KMS-11 (cell line): ENCODE measurements around the gene LRRC7.

ENCODE experiments used
- H2AFZ ChIP-seq: fragments of 200-600 bp; sonication (generic); 2 replicates; pipeline ENCODE4 v1.6.1; 2016; ENCODE audit warnings: antibody characterized with exemption, mixed run types, low read depth
- H3K27ac ChIP-seq: fragments of 200-600 bp; sonication (generic); 2 replicates; pipeline ENCODE4 v1.6.1; 2016; ENCODE audit warnings: mild to moderate bottlenecking, mixed run types
- H3K27me3 ChIP-seq: fragments of 200-600 bp; sonication (generic); 2 replicates; pipeline ENCODE4 v1.6.1; 2017; ENCODE audit warnings: mild to moderate bottlenecking, low read depth, mixed run types, moderate library complexity; ENCODE audit not compliant: insufficient read depth
- H3K36me3 ChIP-seq: fragments of 200-600 bp; sonication (generic); 2 replicates; pipeline ENCODE4 v1.6.1; 2017; ENCODE audit warnings: mild to moderate bottlenecking, mixed run types; ENCODE audit not compliant: insufficient read depth
- H3K4me1 ChIP-seq: fragments of 200-600 bp; sonication (generic); 2 replicates; pipeline ENCODE4 v1.6.1; 2016; ENCODE audit warnings: mild to moderate bottlenecking, low read depth, mixed run types; ENCODE audit not compliant: poor library complexity, severe bottlenecking
- H3K4me2 ChIP-seq: fragments of 200-600 bp; sonication (generic); 2 replicates; pipeline ENCODE4 v1.7.0; 2016; ENCODE audit warnings: mild to moderate bottlenecking, mixed run types
- H3K4me3 ChIP-seq: fragments of 200-600 bp; sonication (generic); IDR thresholded peaks from 2 replicates; pipeline ENCODE4 v1.6.1; 2017; ENCODE audit warnings: low read depth, low read length, mixed read lengths; ENCODE audit not compliant: insufficient read depth
- H3K79me2 ChIP-seq: fragments of 200-600 bp; sonication (generic); 2 replicates; pipeline ENCODE4 v1.6.1; 2016; ENCODE audit warnings: low read depth, mixed run types; ENCODE audit not compliant: insufficient read depth
- H3K9ac ChIP-seq: fragments of 200-600 bp; sonication (generic); 2 replicates; pipeline ENCODE4 v1.6.1; 2016; ENCODE audit warnings: mild to moderate bottlenecking, mixed run types
- H4K20me1 ChIP-seq: fragments of 200-600 bp; sonication (generic); 2 replicates; pipeline ENCODE4 v1.6.1; 2016; ENCODE audit warnings: mild to moderate bottlenecking, mixed run types; ENCODE audit not compliant: insufficient read depth
- TF ChIP-seq, protein P1 (sequence below): fragments of 200-600 bp; sonication (generic); conservative IDR thresholded peaks from 2 replicates; pipeline ENCODE4 v1.6.1; 2017; ENCODE audit warnings: low read depth, mild to moderate bottlenecking, antibody characterized with exemption, low read length, moderate library complexity, mixed read lengths

Gene LRRC7

DNA sequence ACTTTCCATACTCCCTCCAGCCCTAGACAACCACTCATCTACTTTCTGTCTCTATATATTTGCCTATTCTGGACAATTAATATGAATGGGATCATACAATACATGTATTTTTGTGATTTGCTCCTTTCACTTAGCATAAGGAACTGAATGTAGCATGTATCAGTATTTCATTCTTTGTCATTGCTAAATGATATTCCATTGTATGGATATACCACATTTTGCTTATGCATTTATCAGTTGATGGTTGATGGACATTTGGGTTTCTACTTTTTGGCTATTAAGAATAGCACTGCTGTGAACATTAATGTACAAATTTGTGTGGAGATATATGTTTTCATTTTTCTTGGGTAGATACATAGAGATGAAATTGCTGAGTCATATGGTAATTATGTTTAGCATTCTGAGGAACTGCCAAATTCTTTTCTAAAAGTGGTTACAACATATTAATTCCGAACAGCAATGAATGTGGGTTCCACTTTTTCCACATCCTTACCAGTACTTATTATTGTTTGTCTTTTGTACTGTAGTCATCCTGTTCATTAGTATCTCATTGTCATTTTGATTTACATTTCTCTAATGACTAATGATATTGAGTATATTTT is 516.7 kb downstream of the LRRC7 start:
- no peak overlapping the region for H3K27ac ChIP-seq
- H3K9ac ChIP-seq = no peak overlapping the region
- H4K20me1 ChIP-seq = no peaks in the 10 kb centered on the region
- H3K4me1 ChIP-seq = no peaks in the 10 kb centered on the region
- H3K79me2 ChIP-seq = no peaks in the 10 kb centered on the region
- no peaks in the 10 kb centered on the region for H3K27me3 ChIP-seq
- no peak overlapping the region for H2AFZ ChIP-seq
- TF ChIP-seq, protein P1, sequence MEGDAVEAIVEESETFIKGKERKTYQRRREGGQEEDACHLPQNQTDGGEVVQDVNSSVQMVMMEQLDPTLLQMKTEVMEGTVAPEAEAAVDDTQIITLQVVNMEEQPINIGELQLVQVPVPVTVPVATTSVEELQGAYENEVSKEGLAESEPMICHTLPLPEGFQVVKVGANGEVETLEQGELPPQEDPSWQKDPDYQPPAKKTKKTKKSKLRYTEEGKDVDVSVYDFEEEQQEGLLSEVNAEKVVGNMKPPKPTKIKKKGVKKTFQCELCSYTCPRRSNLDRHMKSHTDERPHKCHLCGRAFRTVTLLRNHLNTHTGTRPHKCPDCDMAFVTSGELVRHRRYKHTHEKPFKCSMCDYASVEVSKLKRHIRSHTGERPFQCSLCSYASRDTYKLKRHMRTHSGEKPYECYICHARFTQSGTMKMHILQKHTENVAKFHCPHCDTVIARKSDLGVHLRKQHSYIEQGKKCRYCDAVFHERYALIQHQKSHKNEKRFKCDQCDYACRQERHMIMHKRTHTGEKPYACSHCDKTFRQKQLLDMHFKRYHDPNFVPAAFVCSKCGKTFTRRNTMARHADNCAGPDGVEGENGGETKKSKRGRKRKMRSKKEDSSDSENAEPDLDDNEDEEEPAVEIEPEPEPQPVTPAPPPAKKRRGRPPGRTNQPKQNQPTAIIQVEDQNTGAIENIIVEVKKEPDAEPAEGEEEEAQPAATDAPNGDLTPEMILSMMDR = no peak
- no peak overlapping the region for H3K4me2 ChIP-seq
- H3K36me3 ChIP-seq = no peaks in the 10 kb centered on the region
- no peak overlapping the region for H3K4me3 ChIP-seq

DNA sequence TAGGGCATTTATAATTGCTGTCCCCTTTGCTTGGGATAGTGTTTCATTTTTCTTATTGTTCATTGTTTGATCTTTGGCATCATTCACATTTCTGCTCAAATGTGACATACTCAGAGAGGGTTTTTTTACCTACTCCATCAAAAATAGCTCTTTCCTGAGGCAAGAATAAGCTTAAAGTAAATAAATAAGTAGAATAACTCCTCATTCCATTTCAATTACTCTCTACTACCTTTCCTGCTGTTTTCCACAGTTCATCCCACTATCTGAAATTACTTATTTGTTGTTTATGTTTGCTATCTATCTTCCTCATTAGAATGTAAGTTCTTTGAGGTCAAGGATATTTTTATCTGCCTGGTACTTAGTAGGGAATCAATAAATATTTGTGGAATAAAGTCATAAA is 517.8 kb downstream of the LRRC7 start:
- Histone ChIP-seq H3K27ac (no peak overlapping the region), H3K4me2 (no peak overlapping the region), H3K79me2 (no peaks in the 10 kb centered on the region), H3K4me3 (no peak overlapping the region), H3K9ac (no peak overlapping the region), H4K20me1 (no peaks in the 10 kb centered on the region), H3K36me3 (no peaks in the 10 kb centered on the region), H3K27me3 (no peaks in the 10 kb centered on the region), H3K4me1 (no peaks in the 10 kb centered on the region), H2AFZ (no peak overlapping the region)
- TF ChIP-seq, protein P1 = no peak

DNA sequence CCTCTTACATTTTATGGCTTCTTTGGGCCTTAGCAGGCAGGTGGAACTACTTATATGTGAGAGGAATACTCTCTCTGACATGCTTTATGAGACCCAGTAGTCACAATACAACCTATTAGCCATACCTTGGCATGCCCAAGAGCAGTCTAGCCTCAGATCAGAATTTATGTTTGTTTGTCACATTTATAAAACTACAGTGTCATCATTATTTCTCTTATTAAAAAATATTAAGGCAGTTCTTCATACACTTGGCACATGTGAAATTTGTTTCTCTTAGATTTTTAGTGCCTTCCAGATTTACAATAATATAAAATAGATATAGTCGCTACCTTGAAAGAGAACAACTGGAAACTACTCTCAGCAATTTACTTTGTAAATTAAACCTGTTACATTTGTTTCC is 519.2 kb downstream of the LRRC7 start:
- Histone ChIP-seq H3K9ac (no peak overlapping the region), H4K20me1 (no peaks in the 10 kb centered on the region), H2AFZ (no peak overlapping the region), H3K4me3 (no peak overlapping the region), H3K36me3 (no peaks in the 10 kb centered on the region), H3K27me3 (no peaks in the 10 kb centered on the region), H3K27ac (no peak overlapping the region), H3K4me2 (no peak overlapping the region), H3K4me1 (no peaks in the 10 kb centered on the region), H3K79me2 (no peaks in the 10 kb centered on the region)
- TF ChIP-seq, protein P1 = no peak

DNA sequence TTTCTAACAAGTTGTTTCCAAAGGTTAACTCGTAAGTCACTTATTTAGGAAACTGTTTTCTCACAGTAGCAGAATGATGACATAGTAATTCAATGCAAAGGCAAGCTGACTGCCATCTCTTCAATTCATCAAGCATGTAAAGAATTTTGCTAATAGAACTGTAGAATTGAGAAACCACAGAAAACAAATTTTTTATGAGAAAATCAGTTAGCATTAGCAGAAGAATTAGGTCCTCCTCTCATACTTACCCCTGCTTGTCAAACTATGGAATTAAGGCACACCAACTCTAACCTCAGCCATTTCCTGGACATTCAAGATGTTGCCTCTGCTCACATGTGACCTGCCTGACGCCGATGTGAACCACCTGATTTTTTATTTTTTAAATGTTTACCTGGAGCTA is 522.4 kb downstream of the LRRC7 start:
- no peaks in the 10 kb centered on the region for H4K20me1 ChIP-seq
- H3K27ac ChIP-seq = no peak overlapping the region
- H2AFZ ChIP-seq = no peak overlapping the region
- no peak overlapping the region for H3K4me2 ChIP-seq
- no peaks in the 10 kb centered on the region for H3K79me2 ChIP-seq
- no peaks in the 10 kb centered on the region for H3K36me3 ChIP-seq
- no peaks in the 10 kb centered on the region for H3K27me3 ChIP-seq
- TF ChIP-seq, protein P1 = no peak
- no peaks in the 10 kb centered on the region for H3K4me1 ChIP-seq
- no peak overlapping the region for H3K9ac ChIP-seq
- no peak overlapping the region for H3K4me3 ChIP-seq
